ENCODE measurements around the gene RNF220. TPM values are rescaled to one million over a fixed set of nuclear protein-coding genes. Genes with fewer than 3 reads are reported as not detected.

Gene RNF220
- total and polyA plus RNA-seq, 2 of the 4 experiments (the other 2 are of a cell fraction) = 71.8 to 77.1 TPM

GRCh38 chr1:44684525-44684924, 279.5 kb downstream of the RNF220 start:
- no peaks in the 10 kb centered on the region for H3K9me1 ChIP-seq (ENCODE audit: insufficient read depth, low read length)
- H3K4me3 ChIP-seq (ENCODE audit: insufficient read depth, low read depth, low read length) = no peak overlapping the region
- H3K9me3 ChIP-seq (ENCODE audit: control insufficient read depth, insufficient read depth, low read length) = no peaks in the 10 kb centered on the region
- H3K9ac ChIP-seq (ENCODE audit: low read depth, low read length) = no peak overlapping the region
- H2BK120ac ChIP-seq (ENCODE audit: low read depth, low read length) = no peak overlapping the region
- H3K4me1 ChIP-seq (ENCODE audit: control insufficient read depth, insufficient read depth, low read length) = no peaks in the 10 kb centered on the region
- no peak overlapping the region for H3K14ac ChIP-seq (replicated peaks; ENCODE audit: low read depth, low read length)
- H4K20me1 ChIP-seq (ENCODE audit: insufficient read depth, low read length) = no peaks in the 10 kb centered on the region
- no peak overlapping the region for H3K27ac ChIP-seq (ENCODE audit: insufficient read depth, low read length)
- intact Hi-C loops (cut with micrococcal nuclease) (no loop called here), dilution Hi-C loops (cut with HindIII; ENCODE audit: low sequenced_read_pairs, unreplicated experiment) (no loop called here), in situ Hi-C loops (cut with MboI; ENCODE audit: low sequenced_read_pairs) (no loop called here)
- no peak overlapping the region for H3K4ac ChIP-seq (ENCODE audit: low read depth, low read length)
- H3K56ac ChIP-seq (ENCODE audit: extremely low read depth, insufficient read depth, low read length) = no peak overlapping the region
- H3K36me3 ChIP-seq (ENCODE audit: control insufficient read depth, insufficient read depth, low read length) = no peaks in the 10 kb centered on the region
- ATAC-seq (ENCODE audit: low read depth) (no peak), DNase-seq (no peak)
- no peak overlapping the region for H2AFZ ChIP-seq (replicated peaks; ENCODE audit: low read length, poor library complexity)
- no peaks in the 10 kb centered on the region; a peak in 1 of 4 replicates for H3K79me1 ChIP-seq (ENCODE audit: low read depth in 1 of 2, low read length in 2 of 2)
- H3K23ac ChIP-seq (ENCODE audit: low read depth, low read length) = no peak overlapping the region
- no peak overlapping the region for H3K18ac ChIP-seq (ENCODE audit: low read depth, low read length)
- BruUV-seq (replicated peaks) = no TSS peak
- POLR2A ChIA-PET (ENCODE audit: unreplicated experiment) = interaction anchor here (0.6 kb wide), 1 partner anchor 46 kb away, joined by 4 read pairs; no protein-coding TSS in a partner anchor
- no peak overlapping the region for H4K5ac ChIP-seq (ENCODE audit: low read depth, low read length)
- H3K4me2 ChIP-seq (ENCODE audit: low read depth, low read length) = no peak overlapping the region
- no peak for TF ChIP-seq RCOR1 (IDR thresholded peaks at IDR 0.05; ENCODE audit: insufficient replicate concordance, low read length)
- H3K27me3 ChIP-seq (ENCODE audit: control insufficient read depth, insufficient read depth, low read length) = peaks cover 10% of the 10 kb centered on the region
- WGBS, 2 experiments (ENCODE audit: extremely low coverage in 2 of 2, insufficient read length in 1 of 2) = no CpG with 5 or more reads among the region's 1 CpG
- no peak overlapping the region for H2AK5ac ChIP-seq (ENCODE audit: low read depth, low read length)
- H2BK20ac ChIP-seq (ENCODE audit: low read depth, low read length) = no peak overlapping the region
- no peak overlapping the region for H2AK9ac ChIP-seq (replicated peaks; ENCODE audit: low read depth, low read length, poor library complexity)
- H2BK5ac ChIP-seq (ENCODE audit: low read depth, low read length, poor library complexity, severe bottlenecking) = no peak overlapping the region
- H4K91ac ChIP-seq (ENCODE audit: insufficient read depth, low read depth, low read length) = no peak overlapping the region
- no peak overlapping the region for H2BK15ac ChIP-seq (ENCODE audit: low read depth, low read length)
- H4K8ac ChIP-seq (ENCODE audit: low read depth in 2 of 2, low read length in 2 of 2) = no peak overlapping the region
- CTCF ChIA-PET = no interaction called here
